ENCODE data around the gene FAM156B.
"Not testable (repeated sequence)": the region's sequence is repeated elsewhere in the genome, so short reads cannot be mapped to it uniquely, and the experiment has no call there.

- not testable (repeated sequence) for TF ChIP-seq POLR2A (IDR thresholded peaks at IDR 0.05; ENCODE audit: low read length); GATA1 (IDR thresholded peaks at IDR 0.05; ENCODE audit: low read depth, low read length)
Measured at GRCh38 chrX:52913681-52914080, 16.6 kb downstream of the FAM156B start.
